Thoracic aorta (tissue), 2 donors: ENCODE results near the gene TAF11. TPM values are rescaled to one million over a fixed set of nuclear protein-coding genes. Genes with fewer than 3 reads are reported as not detected.

ENCODE experiments used
- ATAC-seq: fragments of 150-250 bp; one replicate; pipeline ENCODE4 v1.8.0; 2017; ENCODE audit warnings: low read depth; ENCODE audit not compliant: insufficient number of reproducible peaks, low FRiP score
- DNase-seq: peaks from one replicate; pipeline ENCODE4 v3.0.0-alpha.2; 2020; ENCODE audit warnings: low spot score
- H3K27ac ChIP-seq, 2 donors: fragments of 200-600 bp; sonication (generic); 1 replicate in 1 of 2; 2 replicates in 1 of 2; pipeline ENCODE4 v1.5.1; 2016; ENCODE audit warnings: mild to moderate bottlenecking in 2 of 2, moderate library complexity in 2 of 2
- H3K27me3 ChIP-seq: fragments of 200-600 bp; sonication (generic); replicated peaks from 2 replicates; pipeline ENCODE4 v1.6.0; 2016; ENCODE audit warnings: mild to moderate bottlenecking; ENCODE audit not compliant: insufficient read depth
- H3K36me3 ChIP-seq: fragments of 200-600 bp; sonication (generic); one replicate; pipeline ENCODE4 v1.5.1; 2016
- H3K4me1 ChIP-seq, 2 donors: fragments of 200-600 bp; sonication (generic); 1 replicate in 1 of 2; 2 replicates in 1 of 2; pipeline versions ENCODE4 v1.5.1 to v1.6.0; 2016; ENCODE audit warnings: low read depth in 2 of 2, mild to moderate bottlenecking in 1 of 2; ENCODE audit not compliant: control insufficient read depth in 1 of 2
- H3K4me3 ChIP-seq: fragments of 200-600 bp; sonication (generic); 2 replicates; pipeline ENCODE4 v1.5.1; 2016; ENCODE audit warnings: mild to moderate bottlenecking
- H3K9me3 ChIP-seq: fragments of 200-600 bp; sonication (generic); 2 replicates; pipeline ENCODE4 v1.5.1; 2016
- CTCF ChIP-seq: fragments of 200-600 bp; sonication (generic); IDR thresholded peaks from one replicate; pipeline ENCODE4 v1.5.1; 2019; ENCODE audit warnings: antibody characterized with exemption
- total RNA-seq, 2 donors: library from RNA; depleted of rRNA; stranded (reverse); fragments of >200 nt; gene quantifications; one replicate each; pipeline versions ENCODE4 v1.1.0 to v1.2.3, GENCODE V29; 2016

The TAF11 gene
- total RNA-seq, 2 donors from 2014 or later: 15.8 to 33.2 TPM

GRCh38 chr6:34866509-34866908, 21.3 kb downstream of the TAF11 start:
- Histone ChIP-seq H3K9me3 (no peaks in the 10 kb centered on the region), H3K27me3 (no peaks in the 10 kb centered on the region), H3K4me3 (no peak overlapping the region), H3K36me3 (peaks cover 21% of the 10 kb centered on the region), H3K27ac (no peak overlapping the region), H3K4me1 (no peaks in the 10 kb centered on the region)
- no peak for ATAC-seq
- DNase-seq: no peak
- TF ChIP-seq CTCF: no peak

GRCh38 chr6:34865107-34865506, 22.7 kb downstream of the TAF11 start:
- DNase-seq (no peak), ATAC-seq (no peak)
- Histone ChIP-seq H3K4me1 (no peaks in the 10 kb centered on the region), H3K27me3 (no peaks in the 10 kb centered on the region), H3K27ac (no peak overlapping the region), H3K9me3 (no peaks in the 10 kb centered on the region), H3K36me3 (peaks cover 19% of the 10 kb centered on the region), H3K4me3 (no peak overlapping the region)
- TF ChIP-seq CTCF: no peak

- Histone ChIP-seq H3K27me3 (no peaks in the 10 kb centered on the region), H3K4me1 (no peaks in the 10 kb centered on the region), H3K36me3 (peaks cover 26% of the 10 kb centered on the region), H3K27ac (no peak overlapping the region), H3K4me3 (no peak overlapping the region), H3K9me3 (no peaks in the 10 kb centered on the region)
- no peak for ATAC-seq
- no peak for DNase-seq
- no peak for TF ChIP-seq CTCF
Measured at GRCh38 chr6:34864007-34864406, 23.8 kb downstream of the TAF11 start.

- DNase-seq (no peak), ATAC-seq (no peak)
- TF ChIP-seq CTCF: no peak
- H3K36me3 ChIP-seq: peaks cover 42% of the 10 kb centered on the region
- H3K27me3 ChIP-seq: no peaks in the 10 kb centered on the region
- no peak overlapping the region for H3K27ac ChIP-seq
- H3K4me3 ChIP-seq: no peak overlapping the region
- no peaks in the 10 kb centered on the region for H3K9me3 ChIP-seq
- H3K4me1 ChIP-seq: no peaks in the 10 kb centered on the region
Measured at GRCh38 chr6:34860776-34861175, 27.1 kb downstream of the TAF11 start.

GRCh38 chr6:34859951-34860350, 27.9 kb downstream of the TAF11 start:
- Histone ChIP-seq H3K27ac (no peak overlapping the region), H3K36me3 (peaks cover 46% of the 10 kb centered on the region), H3K4me3 (no peak overlapping the region), H3K9me3 (no peaks in the 10 kb centered on the region), H3K27me3 (no peaks in the 10 kb centered on the region), H3K4me1 (no peaks in the 10 kb centered on the region)
- TF ChIP-seq CTCF: no peak
- DNase-seq: no peak
- ATAC-seq: no peak
